H1 (cell line): Measurements from ENCODE around the gene RAB3A. TPM values are rescaled to one million over a fixed set of nuclear protein-coding genes. Genes with fewer than 3 reads are reported as not detected.

Experiments used
- CTCF ChIA-PET: fragments of 300-600 bp; sonication (Branson Sonifier 250); formaldehyde crosslinking; loops from one replicate; lab custom pipeline; 2021; ENCODE audit not compliant: partially characterized antibody; lab: Charles Lee
- POLR2A ChIA-PET: fragments of 300-600 bp; sonication (Branson Sonifier 250); formaldehyde crosslinking; loops from one replicate; lab custom pipeline; 2021; ENCODE audit warnings: inconsistent platforms; ENCODE audit not compliant: partially characterized antibody; lab: Charles Lee
- DNase-seq, 2 experiments: peaks; one replicate each; pipeline versions ENCODE4 v3.0.0 to v3.0.0-alpha.2; 2010 to 2022; ENCODE audit warnings: low spot score in 2 of 2, low read depth in 1 of 2, mixed read lengths in 1 of 2
- FAIRE-seq: peaks from 2 replicates; lab custom pipeline; 2011; peaks lifted over from hg19 to GRCh38; lab: Jason Lieb, UNC
- H2AFZ ChIP-seq: 2 replicates; pipeline ENCODE4 v1.8.1; 2012; ENCODE audit warnings: low read length, inconsistent platforms
- H2AK5ac ChIP-seq: 2 replicates; pipeline ENCODE4 v1.6.1; 2013; ENCODE audit warnings: low read depth, low read length
- H2BK120ac ChIP-seq: replicated peaks from 2 replicates; pipeline ENCODE3; 2013; ENCODE audit warnings: low read depth, low read length, inconsistent platforms
- H2BK12ac ChIP-seq: 2 replicates; pipeline ENCODE4 v1.6.1; 2013; ENCODE audit warnings: low read depth, low read length
- H2BK15ac ChIP-seq: 2 replicates; pipeline ENCODE4 v1.6.1; 2013; ENCODE audit warnings: low read length
- H2BK20ac ChIP-seq: 2 replicates; pipeline ENCODE4 v1.6.1; 2013; ENCODE audit warnings: low read length
- H2BK5ac ChIP-seq: 2 replicates; pipeline ENCODE4 v1.6.1; 2013; ENCODE audit warnings: low read depth, low read length
- H3K14ac ChIP-seq: 2 replicates; pipeline ENCODE4 v1.6.1; 2013; ENCODE audit warnings: inconsistent platforms; ENCODE audit not compliant: insufficient read length
- H3K18ac ChIP-seq: 2 replicates; pipeline ENCODE4 v1.6.1; 2013; ENCODE audit warnings: low read length; ENCODE audit errors: extremely low read depth
- H3K23ac ChIP-seq: 2 replicates; pipeline ENCODE4 v1.6.1; 2013; ENCODE audit warnings: inconsistent platforms; ENCODE audit not compliant: insufficient read length
- H3K23me2 ChIP-seq: 2 replicates; pipeline ENCODE4 v1.6.1; 2013; ENCODE audit warnings: low read depth, low read length
- H3K27ac ChIP-seq: 2 replicates; pipeline ENCODE4 v1.6.1; 2011; ENCODE audit warnings: low read depth, low read length, inconsistent platforms
- H3K27me3 ChIP-seq, 4 experiments: replicated peaks in 1 of 4; 1 replicate in 1 of 4; 2 replicates in 3 of 4; pipeline versions ENCODE4 v1.6.1 to v1.8.1; 2011 to 2013; ENCODE audit warnings: low read length in 3 of 4, mild to moderate bottlenecking in 3 of 4, inconsistent platforms in 2 of 4, mixed read lengths in 2 of 4, moderate library complexity in 1 of 4; ENCODE audit not compliant: control insufficient read depth in 3 of 4, insufficient read depth in 3 of 4; ENCODE audit errors: extremely low read depth in 1 of 4
- H3K36me3 ChIP-seq, 4 experiments: 2 replicates each; pipeline versions ENCODE4 v1.6.1 to v1.8.1; 2011 to 2013; ENCODE audit warnings: mild to moderate bottlenecking in 4 of 4, low read length in 3 of 4, moderate library complexity in 2 of 4, control low read depth in 1 of 4, inconsistent platforms in 1 of 4; ENCODE audit not compliant: insufficient read depth in 4 of 4, control insufficient read depth in 2 of 4
- H3K4ac ChIP-seq: replicated peaks from 2 replicates; pipeline ENCODE3; 2013; ENCODE audit warnings: low read length, low read depth, mixed read lengths, inconsistent platforms; ENCODE audit not compliant: insufficient read length
- H3K4me1 ChIP-seq, 4 experiments: replicated peaks in 1 of 4; 1 replicate in 1 of 4; 2 replicates in 3 of 4; pipeline versions ENCODE4 v1.6.1 to v1.8.1; 2011 to 2013; ENCODE audit warnings: low read length in 3 of 4, inconsistent platforms in 2 of 4, mixed read lengths in 1 of 4; ENCODE audit not compliant: insufficient read depth in 4 of 4, control insufficient read depth in 3 of 4
- H3K4me2 ChIP-seq, 2 experiments: 2 replicates each; pipeline versions ENCODE4 v1.6.1 to v1.8.1; 2011 to 2013; ENCODE audit warnings: low read depth in 2 of 2, low read length in 2 of 2, control low read depth in 1 of 2, inconsistent platforms in 1 of 2, mild to moderate bottlenecking in 1 of 2; ENCODE audit not compliant: insufficient read depth in 1 of 2
- H3K4me3 ChIP-seq, 4 experiments: fragments of 200-600, 300-600 bp in 1 of 4; sonication (generic), shearing (Covaris generic), sonication (Bioruptor Twin) in 1 of 4; 2 replicates each; pipeline versions ENCODE4 v1.5.1 to v1.8.1; 2011 to 2016; ENCODE audit warnings: low read length in 4 of 4, low read depth in 3 of 4, control low read depth in 2 of 4, inconsistent platforms in 2 of 4, mild to moderate bottlenecking in 2 of 4, mixed read lengths in 1 of 4, moderate library complexity in 1 of 4; ENCODE audit not compliant: insufficient read depth in 2 of 4; ENCODE audit errors: extremely low read depth in 1 of 4
- H3K56ac ChIP-seq: replicated peaks from 2 replicates; pipeline ENCODE3; 2013; ENCODE audit warnings: low read depth, mild to moderate bottlenecking, mixed read lengths, low read length, inconsistent platforms; ENCODE audit not compliant: insufficient read length
- H3K79me1 ChIP-seq: 2 replicates; pipeline ENCODE4 v1.6.1; 2013; ENCODE audit warnings: low read depth, low read length, control low read depth
- H3K79me2 ChIP-seq, 2 experiments: 2 replicates each; pipeline versions ENCODE4 v1.6.1 to v1.8.1; 2012 to 2013; ENCODE audit warnings: low read length in 2 of 2, mild to moderate bottlenecking in 2 of 2, inconsistent platforms in 1 of 2; ENCODE audit not compliant: insufficient read depth in 2 of 2, control insufficient read depth in 1 of 2
- H3K9ac ChIP-seq, 4 experiments: replicated peaks in 1 of 4; 1 replicate in 1 of 4; 2 replicates in 3 of 4; pipeline versions ENCODE4 v1.6.1 to v1.8.1; 2011 to 2013; ENCODE audit warnings: low read depth in 3 of 4, low read length in 3 of 4, control low read depth in 2 of 4, mild to moderate bottlenecking in 2 of 4, moderate library complexity in 2 of 4, inconsistent platforms in 1 of 4; ENCODE audit errors: extremely low read depth in 1 of 4
- H3K9me3 ChIP-seq, 2 experiments: 2 replicates each; pipeline versions ENCODE4 v1.6.1 to v1.8.1; 2012 to 2013; ENCODE audit warnings: mild to moderate bottlenecking in 2 of 2, moderate library complexity in 2 of 2, control low read depth in 1 of 2, inconsistent platforms in 1 of 2, low read depth in 1 of 2, low read length in 1 of 2, mixed read lengths in 1 of 2; ENCODE audit not compliant: insufficient read depth in 2 of 2
- H4K20me1 ChIP-seq, 2 experiments: replicated peaks in 1 of 2; 2 replicates each; pipeline versions ENCODE3 to v1.8.1; 2011 to 2013; ENCODE audit warnings: inconsistent platforms in 2 of 2, low read length in 2 of 2, mild to moderate bottlenecking in 1 of 2; ENCODE audit not compliant: insufficient read depth in 2 of 2, control insufficient read depth in 1 of 2
- H4K5ac ChIP-seq: 2 replicates; pipeline ENCODE4 v1.6.1; 2013; ENCODE audit warnings: low read length, low read depth, mixed read lengths, inconsistent platforms; ENCODE audit not compliant: insufficient read length
- H4K8ac ChIP-seq: 2 replicates; pipeline ENCODE4 v1.8.0; 2013; ENCODE audit warnings: mild to moderate bottlenecking, moderate library complexity, low read length, inconsistent platforms; ENCODE audit not compliant: insufficient read depth; ENCODE audit errors: extremely low read depth
- H4K91ac ChIP-seq: replicated peaks from 2 replicates; pipeline ENCODE3; 2013; ENCODE audit warnings: low read length, mixed read lengths, inconsistent platforms; ENCODE audit not compliant: insufficient read length
- BACH1 ChIP-seq: IDR thresholded peaks from 2 replicates; pipeline ENCODE4 v1.6.1; 2012; ENCODE audit warnings: low read length, improper control_type of control experiment
- CEBPB ChIP-seq: IDR thresholded peaks from 2 replicates; pipeline ENCODE4 v1.6.1; 2012; ENCODE audit warnings: low read depth, low read length
- EGR1 ChIP-seq: IDR thresholded peaks from 2 replicates; pipeline ENCODE4 v1.6.1; 2011; ENCODE audit warnings: low read depth, low read length, borderline replicate concordance
- KDM1A ChIP-seq: fragments of 200-600, 300-600 bp; sonication (generic); IDR thresholded peaks from 2 replicates; pipeline ENCODE4 v1.7.1; 2016; ENCODE audit warnings: mild to moderate bottlenecking, low read length, borderline replicate concordance
- RBBP5 ChIP-seq: IDR thresholded peaks from 2 replicates; pipeline ENCODE4 v1.7.1; 2012; ENCODE audit warnings: low read depth, mild to moderate bottlenecking, inconsistent platforms, low read length, moderate library complexity, borderline replicate concordance
- RFX5 ChIP-seq: IDR thresholded peaks from 2 replicates; pipeline ENCODE4 v1.6.1; 2011; ENCODE audit warnings: low read depth, low read length, improper control_type of control experiment, borderline replicate concordance
- ZNF274 ChIP-seq: IDR thresholded peaks from 2 replicates; pipeline ENCODE4 v1.7.0; 2012; ENCODE audit warnings: low read length, borderline replicate concordance; ENCODE audit errors: extremely low read depth
- WGBS, 2 experiments: shearing (Covaris generic) in 1 of 2; methylation state at CpG; one replicate each; pipeline versions ENCODE4 v1.1.6 to v1.1.7; 2013 to 2015; ENCODE audit warnings: low lambda C conversion rate in 2 of 2, mixed read lengths in 2 of 2, inconsistent platforms in 1 of 2, low coverage in 1 of 2, missing lambda C conversion rate in 1 of 2; ENCODE audit not compliant: insufficient replicate concordance in 2 of 2, insufficient coverage in 1 of 2, insufficient read length in 1 of 2; ENCODE audit errors: extremely low coverage in 1 of 2, missing lambda C conversion rate in 1 of 2; 5-methylcytosine and 5-hydroxymethylcytosine counted together
- polyA plus RNA-seq, 7 experiments: library from polyadenylated mRNA; depleted of rRNA in 3 of 7; stranded (reverse) in 5 of 7; unstranded in 2 of 7; fragments of >200 nt in 5 of 7; fragments of 200-250 nt in 2 of 7; gene quantifications; 1 replicate in 5 of 7; 2 replicates in 1 of 7; 4 replicates in 1 of 7; pipeline versions ENCODE4 v1.2.1 to v1.2.3, GENCODE V29; 2011 to 2013; ENCODE audit warnings: missing spikeins in 2 of 7, mixed read lengths in 2 of 7
- total RNA-seq: library from RNA; stranded (reverse); fragmentation: NEBNext Ultra II Directional; extraction: Animal tissue kit (Norgen Biotek cat#: 25700); gene quantifications from 2 replicates; pipeline ENCODE4 v1.2.1, GENCODE V29; 2021

Gene RAB3A
- total and polyA plus RNA-seq, 2 of the 8 experiments (the other 6 are each of a cell fraction or from before 2014, with no cell fraction given), result 13.6 to 14.2 TPM

- H2AFZ ChIP-seq, result no peak overlapping the region
- 90% methylated on average over 18 of the region's 18 CpGs; no CpG with 5 or more reads in 1 of the 2 experiments for WGBS, 2 experiments
- no peak overlapping the region for H2AK5ac ChIP-seq
- no peaks in the 10 kb centered on the region for H3K9me3 ChIP-seq
- no peak overlapping the region for H4K5ac ChIP-seq
- peaks cover 10 to 23% (median 17%) of the 10 kb centered on the region in 4 experiments for H3K27me3 ChIP-seq
- no peak overlapping the region for H2BK20ac ChIP-seq
- no peak overlapping the region for H3K4me3 ChIP-seq
- no peak overlapping the region for H3K27ac ChIP-seq
- no peak overlapping the region for H2BK5ac ChIP-seq
- peaks cover 14% of the 10 kb centered on the region for H3K23me2 ChIP-seq
- TF ChIP-seq BACH1 (no peak), EGR1 (no peak), CEBPB (no peak), ZNF274 (no peak), RBBP5 (no peak), RFX5 (no peak), KDM1A (peak; percentile 77; the same call in 1 of the 2 replicates)
- H3K4me2 ChIP-seq, result no peak overlapping the region
- H3K56ac ChIP-seq, result no peak overlapping the region
- no peak overlapping the region for H2BK12ac ChIP-seq
- ChIA-PET CTCF (interaction anchor here (0.7 to 2.0 kb wide), 4 partner anchors 21 to 235 kb away, joined by 3 to 5 read pairs (median 4); no protein-coding TSS in a partner anchor), POLR2A (interaction anchor here (1.8 kb wide), 1 partner anchor 22 kb away, joined by 9 read pairs; no protein-coding TSS in a partner anchor)
- H3K79me1 ChIP-seq, result no peaks in the 10 kb centered on the region
- no peak overlapping the region; the same call in 1 of the 2 replicates for H4K8ac ChIP-seq
- H3K4ac ChIP-seq, result no peak overlapping the region
- H3K14ac ChIP-seq, result no peak overlapping the region
- no peaks in the 10 kb centered on the region for H3K36me3 ChIP-seq
- no peak overlapping the region for H3K18ac ChIP-seq
- FAIRE-seq (no peak), DNase-seq (no peak)
- no peak overlapping the region for H3K9ac ChIP-seq
- H4K20me1 ChIP-seq, result no peaks in the 10 kb centered on the region
- no peaks in the 10 kb centered on the region for H3K79me2 ChIP-seq
- no peak overlapping the region for H4K91ac ChIP-seq
- no peak overlapping the region for H2BK15ac ChIP-seq
- peaks cover 2 to 25% (median 22%) of the 10 kb centered on the region in 4 experiments for H3K4me1 ChIP-seq
- H2BK120ac ChIP-seq, result no peak overlapping the region
- H3K23ac ChIP-seq, result no peak overlapping the region
Measured at GRCh38 chr19:18226956-18227780, 23.3 kb upstream of the RAB3A start.
